ENCODE data around the gene ITGA11.

Gene ITGA11

GRCh38 chr15:68444336-68444735, 12.4 kb upstream of the ITGA11 start:
- DNase-seq: no peak

- no peak for DNase-seq
Observed at GRCh38 chr15:68442903-68443302, 10.9 kb upstream of the ITGA11 start.

DNA sequence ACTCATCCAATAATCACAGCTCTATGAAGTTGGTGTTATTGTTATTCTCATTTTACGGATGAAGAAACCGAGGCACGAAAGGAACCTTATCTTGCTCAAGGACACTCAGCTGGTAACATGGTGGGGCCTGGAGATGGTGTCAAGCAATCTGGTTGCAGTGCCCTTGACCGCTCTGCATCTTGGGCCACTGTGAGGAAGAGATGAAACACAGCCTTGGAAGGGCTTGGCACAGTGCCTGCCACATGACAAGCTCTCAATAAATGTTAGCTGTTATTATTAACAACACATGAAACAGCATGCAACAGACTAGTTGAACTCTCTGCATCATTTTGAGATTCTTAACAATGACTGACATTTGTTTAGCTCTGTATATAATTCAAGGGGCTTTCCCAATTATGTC, 10.1 kb upstream of the ITGA11 start:
- no peak for DNase-seq

- no peak for DNase-seq
Observed at GRCh38 chr15:68441045-68441743, 9.2 kb upstream of the ITGA11 start.

DNA sequence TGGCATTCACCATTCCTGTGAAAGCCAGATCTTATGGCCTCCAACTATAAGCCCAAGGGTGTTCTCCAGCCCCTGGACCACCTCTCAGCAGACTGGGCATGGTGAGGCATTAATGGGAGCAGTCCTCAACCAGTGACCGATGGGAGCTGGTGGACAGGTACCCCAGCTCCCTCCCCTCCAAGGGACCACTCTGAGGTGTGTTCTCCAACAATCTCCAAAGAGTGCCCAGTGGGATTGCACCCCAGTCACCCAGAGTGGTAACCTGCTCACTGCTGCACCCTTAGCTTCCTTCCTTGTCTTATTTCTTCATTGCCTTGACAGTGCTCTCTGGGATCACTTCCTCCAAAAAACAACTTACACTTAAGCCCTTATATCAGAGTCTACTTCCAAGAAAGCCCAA, 8.2 kb upstream of the ITGA11 start:
- no peak for DNase-seq

DNA sequence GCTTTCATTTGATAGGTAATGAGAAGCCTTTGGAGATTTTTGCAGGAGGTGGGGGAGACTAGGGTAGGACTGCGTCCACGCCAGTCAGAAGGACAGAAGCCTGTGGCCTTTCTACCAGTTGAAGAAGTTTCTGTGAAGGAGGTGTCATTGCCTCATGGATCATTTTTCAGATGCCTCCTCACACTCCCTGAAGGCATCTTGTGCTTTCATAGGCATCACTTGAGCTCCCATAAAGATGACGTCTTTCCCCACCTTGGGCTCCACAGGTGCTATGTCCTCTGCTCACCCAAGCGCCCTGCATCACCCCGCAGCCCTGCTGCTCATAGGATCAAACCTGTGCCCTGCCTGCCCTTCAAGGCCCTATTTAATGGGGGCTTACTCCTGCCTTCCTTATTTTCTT, 7.5 kb upstream of the ITGA11 start:
- DNase-seq: no peak

- DNase-seq: no peak
Observed at GRCh38 chr15:68436680-68437079, 4.7 kb upstream of the ITGA11 start.

DNA sequence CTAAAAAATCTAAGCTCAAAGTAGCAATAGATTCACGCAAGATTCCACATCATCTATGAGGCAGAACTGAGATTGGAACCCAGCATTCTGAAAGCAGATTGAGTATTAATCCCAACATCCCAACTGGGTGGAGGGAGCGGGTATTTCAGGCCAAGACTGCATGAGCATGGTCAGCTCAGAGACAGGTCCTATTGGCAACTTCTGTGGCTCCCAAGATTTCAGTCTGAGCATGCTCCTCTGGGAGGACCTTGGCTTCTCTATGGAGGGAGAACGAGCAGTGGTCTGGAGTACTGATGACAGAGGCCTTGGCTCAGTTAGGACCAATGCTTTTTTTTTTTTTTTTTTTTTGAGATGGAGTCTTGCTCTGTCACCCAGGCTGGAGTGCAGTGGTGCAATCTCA, 4.0 kb upstream of the ITGA11 start:
- no peak for DNase-seq

DNA sequence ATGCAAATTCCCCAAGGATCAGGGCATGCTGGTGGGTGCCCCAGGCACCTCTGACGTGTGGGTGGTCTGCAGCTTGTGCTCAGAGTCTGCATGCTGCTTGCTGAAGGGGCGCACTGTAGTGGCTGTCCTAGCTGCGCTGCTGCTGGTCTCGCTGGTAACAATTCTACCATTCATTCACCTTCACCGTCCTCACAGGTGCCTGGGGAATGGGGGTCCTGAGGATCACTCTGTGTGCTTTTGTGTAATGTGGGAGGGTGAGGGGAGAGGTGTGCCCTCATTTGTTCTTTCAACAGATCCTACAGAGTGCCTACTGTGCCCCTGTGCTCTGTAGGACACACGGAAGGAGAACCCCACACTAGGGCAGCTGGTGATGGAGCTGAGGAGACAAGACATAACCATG, 2.1 kb upstream of the ITGA11 start:
- DNase-seq: no peak

DNA sequence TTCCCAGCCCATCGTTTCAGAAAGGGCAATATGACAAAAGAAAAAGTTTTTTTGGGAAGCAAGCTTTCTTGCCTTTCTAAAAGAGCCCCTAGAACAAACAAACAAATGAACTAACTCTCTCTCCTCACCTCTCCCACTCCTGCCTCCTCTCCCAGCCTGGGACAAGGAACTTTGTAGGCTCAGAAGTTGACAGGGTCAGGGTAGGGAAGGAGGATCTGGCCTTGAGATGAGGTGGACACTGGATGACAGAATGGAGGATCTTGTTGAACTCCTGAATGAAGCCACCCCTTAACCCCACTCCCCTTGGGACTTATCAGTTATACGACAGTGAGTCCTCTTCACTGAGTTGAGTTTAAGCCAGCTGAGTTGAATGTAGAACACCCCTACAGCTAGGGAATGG, 1.6 kb upstream of the ITGA11 start:
- DNase-seq: no peak

DNA sequence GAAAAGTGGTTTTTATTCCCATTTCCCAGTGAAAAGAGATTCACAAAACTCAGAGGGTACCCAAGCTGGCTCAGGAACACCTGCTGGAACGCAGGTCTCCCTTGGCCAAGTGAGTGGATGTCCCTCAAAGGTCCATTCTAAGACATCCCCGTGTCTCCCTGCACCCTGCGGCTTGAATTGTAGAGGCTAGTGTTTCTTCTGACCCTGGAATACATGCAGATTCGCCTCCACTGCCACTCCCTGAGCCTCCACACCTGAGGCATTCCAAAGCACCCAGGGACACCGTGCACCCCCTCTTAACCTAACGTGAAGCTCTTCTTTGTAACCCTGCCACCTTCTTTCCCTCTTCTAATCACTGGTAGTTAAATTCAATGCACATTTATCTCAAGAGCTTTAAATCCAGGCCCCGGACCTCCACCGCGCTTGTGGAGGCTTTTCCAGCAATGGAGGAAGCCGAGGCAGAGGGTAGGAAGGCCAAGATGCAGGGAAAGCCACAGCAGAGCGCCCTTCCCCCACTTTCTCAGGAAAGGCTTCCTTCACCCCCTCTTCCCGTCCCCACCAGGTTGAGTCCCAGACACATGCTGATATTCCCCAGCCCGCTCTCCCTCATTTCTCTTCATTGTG, 590 bp upstream of the ITGA11 start:
- no peak for DNase-seq

DNA sequence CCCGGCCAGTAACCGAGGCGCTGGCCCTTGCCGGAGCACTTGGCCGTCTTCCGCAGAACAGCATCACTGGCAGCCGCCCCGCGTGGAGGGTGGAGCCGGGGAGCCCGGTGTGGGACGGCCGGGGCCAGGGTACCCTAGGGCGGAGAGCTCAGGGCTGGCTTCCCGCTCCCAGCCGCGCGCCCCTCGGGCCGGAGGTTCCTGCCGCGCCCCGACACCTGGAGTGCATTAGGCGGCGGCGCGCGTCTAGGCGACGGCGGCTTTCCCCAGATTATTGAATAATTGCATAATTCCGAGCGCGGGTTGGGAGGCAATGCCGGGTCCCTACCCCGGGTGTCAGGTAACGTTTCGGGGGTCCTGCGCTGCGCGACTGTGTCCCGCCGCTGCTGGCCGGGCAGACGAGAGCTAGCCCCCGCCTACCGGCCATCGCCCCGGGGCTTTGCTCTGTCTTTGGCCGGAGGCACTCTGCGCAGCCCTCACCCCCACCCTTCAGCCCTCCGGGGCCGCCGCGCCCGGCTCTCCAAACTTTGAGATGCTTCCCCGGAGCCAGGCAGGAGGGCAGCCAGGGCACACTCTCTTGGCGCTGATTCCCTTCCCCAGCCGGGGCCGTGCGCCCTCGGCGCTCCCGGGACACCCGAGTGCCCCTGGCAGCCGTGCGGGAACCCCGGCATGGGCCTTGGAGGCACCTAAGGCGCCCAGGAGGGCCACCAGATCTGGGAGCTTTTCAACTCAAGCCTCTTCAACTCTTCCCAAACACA, 749 bp downstream of the ITGA11 start:
- DNase-seq: no peak

DNA sequence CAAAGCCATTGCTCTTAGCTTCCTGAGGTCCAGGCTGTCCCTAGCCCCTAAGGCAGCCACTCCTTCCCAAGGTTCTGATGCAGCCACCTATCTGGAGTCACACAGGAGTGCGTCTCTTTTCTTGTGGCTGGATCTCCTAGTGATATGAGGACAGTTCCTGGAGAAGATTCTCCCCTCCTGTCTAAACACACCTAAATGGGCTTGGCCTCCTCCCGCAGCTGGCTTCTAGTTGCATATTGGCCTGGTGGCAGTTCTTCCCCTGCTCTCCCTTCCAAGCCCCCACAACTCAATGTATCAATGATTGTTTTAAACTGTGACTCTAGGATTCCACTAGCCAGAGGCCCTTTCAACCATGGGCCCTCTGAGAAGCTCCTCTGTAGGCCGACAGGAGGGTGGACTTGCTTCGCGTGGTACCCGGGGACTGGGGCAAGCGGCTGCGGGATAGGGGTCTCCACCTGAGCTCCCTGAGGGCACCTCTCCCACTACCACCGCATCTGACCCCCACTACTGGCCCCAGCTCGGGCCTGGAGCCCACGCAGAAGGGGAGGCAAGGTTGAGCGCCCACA, 1.4 kb downstream of the ITGA11 start:
- no peak for DNase-seq

DNA sequence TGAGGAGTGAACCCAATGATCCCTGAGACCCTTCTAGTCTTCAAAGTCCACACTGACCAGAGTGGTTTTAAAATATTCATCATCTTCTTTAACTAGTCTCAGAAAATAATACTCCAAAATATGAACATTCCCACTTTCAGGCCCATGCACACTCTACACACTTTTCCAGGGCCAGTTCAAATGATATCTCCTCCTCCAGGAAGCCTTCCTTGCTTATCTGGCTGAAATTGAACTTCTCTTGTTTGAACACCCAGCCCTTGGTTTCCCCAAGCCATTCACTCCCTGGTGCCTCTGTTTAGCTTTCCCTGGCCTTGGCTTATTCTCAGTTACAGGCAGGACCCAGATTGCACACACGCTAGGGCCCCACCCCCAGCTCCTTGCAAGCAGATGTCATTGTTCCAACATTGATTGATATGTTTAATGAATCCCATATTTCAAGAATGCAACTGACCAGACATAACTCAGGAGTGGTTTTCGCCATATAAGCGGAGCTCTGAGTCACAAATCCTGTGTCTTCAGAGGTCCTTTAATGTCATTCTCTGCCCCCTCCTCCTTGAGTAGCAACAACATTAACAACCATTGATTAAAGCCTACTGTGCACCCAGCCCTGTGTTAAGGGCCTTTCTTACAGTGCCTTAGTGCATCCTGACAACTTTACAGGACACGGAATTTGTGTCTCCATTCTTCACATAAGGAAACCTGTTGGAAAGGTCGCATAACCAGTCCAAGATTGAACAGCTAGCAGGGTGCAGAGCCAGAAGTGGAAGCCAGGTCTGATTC, 2.1 kb downstream of the ITGA11 start:
- DNase-seq: no peak

DNA sequence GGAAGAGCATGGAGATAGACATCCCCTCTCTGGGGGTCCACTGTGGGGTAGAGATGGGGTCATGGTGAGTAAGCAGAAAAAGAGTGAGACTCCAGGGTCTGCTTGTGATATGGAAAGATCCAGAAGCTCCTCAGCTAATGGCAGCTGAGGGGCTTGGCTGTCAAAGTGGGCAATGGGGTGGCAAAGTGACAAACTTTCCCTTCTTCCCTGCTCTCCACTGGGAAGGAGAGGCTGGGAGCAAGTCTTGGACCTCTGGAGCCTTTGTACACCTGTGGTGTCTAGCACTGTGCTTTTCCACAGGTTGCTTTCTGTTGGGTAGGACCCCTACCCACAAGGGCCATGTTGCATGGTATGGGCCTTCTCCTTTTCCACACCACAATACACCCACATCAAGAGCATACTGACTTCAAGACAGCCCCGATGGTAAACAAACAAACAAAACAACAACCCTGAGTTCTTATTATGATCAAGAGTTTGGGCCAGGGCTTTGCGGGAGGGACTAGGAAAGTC, 3.5 kb downstream of the ITGA11 start:
- no peak for DNase-seq

DNA sequence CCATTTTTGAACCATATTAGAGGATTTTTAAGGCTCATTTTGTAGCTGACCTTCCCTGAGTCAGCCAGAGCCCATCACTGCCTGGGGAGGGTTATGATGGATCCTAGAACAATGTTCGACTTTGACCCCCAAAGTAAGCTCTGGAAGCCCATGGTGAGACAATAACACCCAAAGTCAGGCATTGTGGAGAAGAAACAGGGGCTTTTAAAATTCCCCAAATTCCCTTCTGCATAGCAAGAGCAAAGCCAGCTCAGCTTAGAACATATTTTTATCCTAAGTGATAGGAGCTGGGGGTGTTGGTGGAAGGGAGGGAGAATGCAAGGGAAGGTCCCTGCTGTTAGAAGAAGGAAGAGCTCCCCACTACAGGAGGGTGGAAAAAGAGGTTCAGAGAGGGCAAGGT, 4.0 kb downstream of the ITGA11 start:
- DNase-seq: no peak

DNA sequence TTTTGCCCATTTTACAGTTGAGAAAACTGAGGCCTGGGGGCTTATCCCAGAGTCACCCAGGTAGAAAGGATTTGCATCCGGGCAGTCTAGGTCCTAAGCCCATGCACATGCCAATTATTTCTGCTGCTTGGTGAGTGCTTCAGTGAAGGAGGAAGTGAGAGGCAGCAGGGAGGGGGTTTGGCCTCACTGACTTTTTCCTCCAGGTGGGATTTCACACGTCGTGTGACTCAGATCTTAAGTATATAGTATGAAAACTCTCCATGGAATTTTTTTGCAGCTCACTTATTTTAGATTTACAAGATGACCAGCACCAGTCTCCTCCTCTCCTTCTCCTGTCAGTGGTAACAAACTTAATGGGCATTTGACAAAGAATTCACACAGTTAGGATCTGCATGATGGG, 4.6 kb downstream of the ITGA11 start:
- no peak for DNase-seq

DNA sequence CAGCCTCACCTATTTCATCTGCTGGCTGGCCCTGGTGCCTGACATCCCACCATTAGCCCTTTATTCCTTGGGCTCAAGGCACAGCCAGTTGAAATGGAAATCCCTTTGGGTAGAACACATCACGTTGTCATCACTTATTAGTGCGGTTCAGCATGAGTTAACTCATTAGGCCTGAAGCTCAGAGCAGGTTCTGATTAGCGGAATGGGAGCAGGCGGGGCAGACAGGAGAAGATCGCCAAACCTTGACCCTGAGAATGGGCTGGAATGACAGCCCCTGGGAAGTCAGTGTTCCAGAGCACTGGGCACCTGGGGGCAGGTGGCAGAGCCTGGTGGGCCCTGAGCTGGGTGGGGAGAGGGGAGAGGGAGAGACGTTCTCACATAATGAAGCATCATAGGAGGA, 5.8 kb downstream of the ITGA11 start:
- no peak for DNase-seq

- no peak for DNase-seq
Observed at GRCh38 chr15:68425428-68426060, 6.4 kb downstream of the ITGA11 start.

DNA sequence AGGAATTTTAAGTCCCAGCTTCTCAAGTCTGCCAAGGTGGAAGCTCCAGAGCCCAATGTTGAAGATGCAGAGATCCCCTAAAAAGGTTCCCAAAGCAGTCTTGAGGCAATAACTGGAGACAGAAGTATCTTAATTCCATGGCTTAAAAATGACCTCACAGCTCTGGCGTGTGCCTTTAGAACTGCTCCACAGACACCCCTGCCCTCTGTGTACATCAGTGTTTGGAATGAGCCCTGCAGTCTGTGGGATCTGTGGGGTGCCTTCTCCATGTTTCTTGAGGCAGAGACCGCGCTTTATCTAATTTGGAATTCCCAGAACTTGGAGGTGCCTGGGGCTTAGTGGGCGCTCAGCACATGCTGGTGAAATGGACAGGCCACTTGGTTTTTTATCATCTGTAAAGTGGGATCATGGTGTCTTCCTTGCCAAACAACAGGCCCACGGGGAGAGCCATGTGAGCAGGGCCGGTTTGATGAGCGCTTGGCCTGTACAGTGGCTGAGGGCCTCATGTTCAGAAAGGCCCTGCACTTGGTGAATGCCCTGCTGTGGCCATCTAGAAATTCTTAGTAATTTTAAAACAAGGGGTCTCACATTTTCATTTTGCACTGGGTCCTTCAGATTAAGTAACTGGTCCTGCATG, 7.1 kb downstream of the ITGA11 start:
- DNase-seq: no peak

GRCh38 chr15:68423359-68424296, 8.3 kb downstream of the ITGA11 start:
- no peak for DNase-seq
